Measurements from ENCODE around the gene PLCXD3.

The PLCXD3 gene, protein sequence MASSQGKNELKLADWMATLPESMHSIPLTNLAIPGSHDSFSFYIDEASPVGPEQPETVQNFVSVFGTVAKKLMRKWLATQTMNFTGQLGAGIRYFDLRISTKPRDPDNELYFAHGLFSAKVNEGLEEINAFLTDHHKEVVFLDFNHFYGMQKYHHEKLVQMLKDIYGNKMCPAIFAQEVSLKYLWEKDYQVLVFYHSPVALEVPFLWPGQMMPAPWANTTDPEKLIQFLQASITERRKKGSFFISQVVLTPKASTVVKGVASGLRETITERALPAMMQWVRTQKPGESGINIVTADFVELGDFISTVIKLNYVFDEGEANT

DNA sequence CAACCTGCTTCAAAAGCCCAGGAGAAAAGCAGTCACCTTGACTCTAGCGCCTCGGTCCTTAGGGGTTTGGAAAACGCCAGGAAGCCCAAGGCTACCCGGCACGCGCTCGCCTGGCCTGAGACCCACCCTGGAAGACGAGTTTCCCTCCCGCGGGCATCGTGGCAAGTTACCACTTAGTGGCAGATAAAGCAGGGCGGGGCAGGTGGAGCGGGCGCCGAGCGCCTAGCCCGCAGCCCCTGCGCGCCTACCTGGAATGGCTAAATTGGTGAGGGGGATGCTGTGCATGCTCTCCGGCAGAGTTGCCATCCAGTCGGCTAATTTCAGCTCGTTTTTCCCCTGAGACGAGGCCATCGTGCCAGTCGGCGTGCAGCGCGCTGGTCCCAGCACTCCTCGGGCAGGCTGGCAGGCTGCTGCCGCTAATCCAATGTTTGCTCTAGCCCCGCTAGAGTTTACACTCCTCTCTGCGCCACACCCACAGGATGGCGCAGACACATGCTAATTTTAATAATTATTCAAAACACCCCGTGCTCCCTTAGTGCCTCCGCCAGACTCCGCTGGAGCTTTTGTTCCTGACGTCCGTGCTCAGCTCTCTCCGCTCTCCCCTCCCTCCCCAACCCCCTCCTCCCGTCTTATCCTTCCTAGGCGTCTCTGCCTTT is at the start of gene PLCXD3:
TSS of gene PLCXD3 (minus strand) at position 426 of the 656 bp plus-strand sequence. CDS start at position 351, 75 bp downstream.
- TF ChIP-seq, protein P1, sequence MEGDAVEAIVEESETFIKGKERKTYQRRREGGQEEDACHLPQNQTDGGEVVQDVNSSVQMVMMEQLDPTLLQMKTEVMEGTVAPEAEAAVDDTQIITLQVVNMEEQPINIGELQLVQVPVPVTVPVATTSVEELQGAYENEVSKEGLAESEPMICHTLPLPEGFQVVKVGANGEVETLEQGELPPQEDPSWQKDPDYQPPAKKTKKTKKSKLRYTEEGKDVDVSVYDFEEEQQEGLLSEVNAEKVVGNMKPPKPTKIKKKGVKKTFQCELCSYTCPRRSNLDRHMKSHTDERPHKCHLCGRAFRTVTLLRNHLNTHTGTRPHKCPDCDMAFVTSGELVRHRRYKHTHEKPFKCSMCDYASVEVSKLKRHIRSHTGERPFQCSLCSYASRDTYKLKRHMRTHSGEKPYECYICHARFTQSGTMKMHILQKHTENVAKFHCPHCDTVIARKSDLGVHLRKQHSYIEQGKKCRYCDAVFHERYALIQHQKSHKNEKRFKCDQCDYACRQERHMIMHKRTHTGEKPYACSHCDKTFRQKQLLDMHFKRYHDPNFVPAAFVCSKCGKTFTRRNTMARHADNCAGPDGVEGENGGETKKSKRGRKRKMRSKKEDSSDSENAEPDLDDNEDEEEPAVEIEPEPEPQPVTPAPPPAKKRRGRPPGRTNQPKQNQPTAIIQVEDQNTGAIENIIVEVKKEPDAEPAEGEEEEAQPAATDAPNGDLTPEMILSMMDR (IDR thresholded peaks at IDR 0.05; ENCODE audit: borderline replicate concordance, insufficient read depth, low read depth, low read length), result no peak
- H3K4me3 ChIP-seq (ENCODE audit: low read depth, low read length), result no peak within 1 kb of the TSS

DNA sequence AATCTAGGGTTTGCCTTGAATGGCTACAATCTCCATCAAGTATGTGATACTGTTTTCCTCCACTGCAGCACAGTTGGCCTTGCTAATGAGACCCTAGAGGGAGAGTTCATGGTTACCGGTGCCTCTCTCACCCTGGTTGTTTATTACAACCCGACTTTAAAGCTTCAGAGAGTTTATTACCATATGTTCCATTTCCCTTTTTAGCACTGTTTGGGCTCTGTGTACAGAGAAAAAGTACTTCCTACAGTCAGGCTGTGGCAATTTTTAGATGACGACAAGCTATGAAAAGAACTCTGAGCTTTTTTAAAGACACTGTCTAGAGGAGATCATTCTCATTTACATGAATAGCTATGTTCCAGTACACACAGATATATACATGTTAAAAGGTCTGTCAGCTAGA is 48.8 kb upstream of the PLCXD3 start:
- TF ChIP-seq, protein P1 (IDR thresholded peaks at IDR 0.05; ENCODE audit: borderline replicate concordance, insufficient read depth, low read depth, low read length), result no peak
- H3K4me3 ChIP-seq (ENCODE audit: low read depth, low read length), result no peak overlapping the region

DNA sequence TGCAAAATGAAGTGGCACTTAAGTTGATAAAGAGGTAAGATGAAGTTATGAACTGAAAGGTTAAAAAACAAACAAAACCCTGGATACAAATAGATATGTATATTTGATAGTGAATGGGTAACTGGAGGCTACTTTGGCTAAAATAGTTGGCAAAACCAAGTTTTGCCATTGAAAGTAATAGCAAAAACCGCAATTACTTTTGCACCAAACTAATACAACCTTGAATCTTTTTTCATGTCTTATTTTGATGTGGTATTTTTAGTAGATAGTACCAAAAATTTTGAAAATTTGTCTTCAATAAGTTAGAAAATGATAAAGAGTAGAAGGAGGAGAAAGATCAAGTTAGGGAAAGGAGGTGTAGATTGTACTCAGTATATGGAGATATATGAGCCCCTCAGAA is 47.9 kb upstream of the PLCXD3 start:
- no peak overlapping the region for H3K4me3 ChIP-seq (ENCODE audit: low read depth, low read length)
- TF ChIP-seq, protein P1 (IDR thresholded peaks at IDR 0.05; ENCODE audit: borderline replicate concordance, insufficient read depth, low read depth, low read length), result no peak

DNA sequence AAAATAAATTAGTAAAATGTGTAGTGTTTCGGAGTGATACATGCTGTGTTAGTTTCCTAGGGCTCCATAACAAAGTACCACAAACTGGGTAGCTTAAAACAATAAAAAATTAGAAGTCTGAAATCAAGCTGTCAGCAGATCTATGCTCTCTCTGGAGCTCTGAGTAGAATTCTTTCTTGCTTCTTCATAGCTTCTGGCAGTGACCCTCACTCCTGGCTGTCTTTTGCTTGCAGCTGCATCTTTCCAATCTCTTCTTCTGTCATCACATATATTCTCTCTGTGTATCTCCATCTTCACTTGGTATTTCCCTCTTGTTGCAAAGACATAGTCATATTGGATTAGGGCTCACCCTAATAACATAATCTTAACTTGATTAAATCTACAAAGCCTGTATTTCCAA is 37.6 kb upstream of the PLCXD3 start:
- no peak overlapping the region for H3K4me3 ChIP-seq (ENCODE audit: low read depth, low read length)
- TF ChIP-seq, protein P1 (IDR thresholded peaks at IDR 0.05; ENCODE audit: borderline replicate concordance, insufficient read depth, low read depth, low read length), result no peak

DNA sequence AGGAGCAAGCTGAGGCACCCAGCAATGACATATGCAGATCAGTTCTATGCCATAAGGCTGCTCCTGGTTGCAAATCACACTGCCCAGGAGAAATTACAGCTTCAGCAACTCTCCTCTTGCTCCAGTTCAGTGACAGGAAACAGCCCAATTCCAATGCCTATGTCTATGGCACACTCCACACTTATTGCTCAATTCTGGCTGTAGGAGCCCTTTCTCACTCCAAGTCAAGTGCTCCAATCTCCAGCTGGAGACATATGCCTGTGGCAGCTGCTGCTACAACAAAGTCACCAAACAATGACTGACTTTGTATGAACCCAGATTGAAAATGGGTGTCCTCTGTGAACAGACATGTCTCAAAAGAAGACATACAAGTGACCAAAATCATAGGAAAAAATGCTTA is 31.8 kb upstream of the PLCXD3 start:
- H3K4me3 ChIP-seq (ENCODE audit: low read depth, low read length), result no peak overlapping the region

DNA sequence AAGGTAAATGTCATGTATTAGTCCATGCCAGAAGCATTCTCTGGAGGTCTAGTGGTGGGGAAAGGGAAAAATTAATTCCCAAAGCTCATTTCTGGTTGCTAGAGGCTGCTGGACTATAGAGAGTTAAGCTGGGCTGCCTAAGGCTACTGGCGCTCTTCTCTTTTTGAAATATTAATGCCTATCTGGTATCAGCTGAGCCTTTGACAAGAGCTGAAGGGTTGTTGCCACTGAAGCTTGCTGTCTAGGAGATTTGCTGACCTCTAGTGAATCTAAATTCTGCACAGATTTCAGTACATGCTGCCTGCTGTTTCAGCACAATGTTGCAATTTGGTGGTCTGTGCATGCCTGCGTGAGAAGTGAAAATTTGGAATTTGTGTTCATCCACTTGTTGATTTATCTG is 29.1 kb upstream of the PLCXD3 start:
- no peak overlapping the region for H3K4me3 ChIP-seq (ENCODE audit: low read depth, low read length)
- TF ChIP-seq, protein P1 (IDR thresholded peaks at IDR 0.05; ENCODE audit: borderline replicate concordance, insufficient read depth, low read depth, low read length), result no peak

More for the DNA sequence above, 31.8 kb upstream of the PLCXD3 start:
- TF ChIP-seq, protein P1 (IDR thresholded peaks at IDR 0.05; ENCODE audit: borderline replicate concordance, insufficient read depth, low read depth, low read length), result no peak

DNA sequence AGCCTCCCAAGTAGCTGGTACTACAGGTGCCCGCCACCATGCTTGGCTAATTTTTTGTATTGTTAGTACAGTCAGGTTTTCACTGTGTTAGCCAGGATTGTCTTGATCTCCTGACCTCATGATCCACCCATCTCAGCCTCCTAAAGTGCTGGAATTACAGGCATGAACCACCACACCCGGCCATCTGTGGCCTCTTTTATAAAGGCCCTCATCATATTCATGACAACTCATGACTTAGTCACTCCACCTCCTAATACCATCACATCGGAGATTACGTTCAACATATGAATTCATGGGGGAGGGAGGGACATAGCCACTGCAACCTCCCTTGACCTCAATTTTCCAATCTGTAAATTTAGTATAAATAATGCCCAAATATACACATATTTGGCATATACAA is 27.2 kb upstream of the PLCXD3 start:
- H3K4me3 ChIP-seq (ENCODE audit: low read depth, low read length), result no peak overlapping the region
- TF ChIP-seq, protein P1 (IDR thresholded peaks at IDR 0.05; ENCODE audit: borderline replicate concordance, insufficient read depth, low read depth, low read length), result no peak

Data from GM12875 (cell line).